DND-41 (cell line): Measurements from ENCODE around the gene CLSTN2.

Experiments
- CTCF ChIP-seq: IDR thresholded peaks from 2 replicates; pipeline ENCODE4 v1.5.1; 2012; ENCODE audit warnings: borderline replicate concordance, low read length, moderate library complexity, mild to moderate bottlenecking; ENCODE audit not compliant: poor library complexity, severe bottlenecking; ENCODE audit errors: extremely low read depth
- EZH2 ChIP-seq: IDR thresholded peaks from 3 replicates; pipeline ENCODE4 v1.6.1; 2012; ENCODE audit warnings: borderline replicate concordance, low read depth, mild to moderate bottlenecking, moderate library complexity, low read length, inconsistent platforms; ENCODE audit not compliant: severe bottlenecking

- no peak for TF ChIP-seq CTCF
- TF ChIP-seq EZH2 = no peak
These were observed 622.5 kb downstream of the CLSTN2 start for GRCh38 chr3:140557476-140557875.
